Fibroblast of lung (primary cell): ENCODE measurements around the gene TEX52.

Experiments used
- CTCF ChIP-seq, 2 donors: IDR thresholded peaks in 1 of 2; conservative IDR thresholded peaks in 1 of 2; 1 replicate in 1 of 2; 2 replicates in 1 of 2; pipeline ENCODE4 v1.5.1; 2011 to 2012; ENCODE audit warnings: low read length in 2 of 2, control low read depth in 1 of 2, inconsistent platforms in 1 of 2, low read depth in 1 of 2, mild to moderate bottlenecking in 1 of 2
- EZH2 ChIP-seq: IDR thresholded peaks from 2 replicates; pipeline ENCODE4 v1.5.1; 2012; ENCODE audit warnings: low read length, control low read depth, mild to moderate bottlenecking; ENCODE audit errors: missing control alignments

DNA sequence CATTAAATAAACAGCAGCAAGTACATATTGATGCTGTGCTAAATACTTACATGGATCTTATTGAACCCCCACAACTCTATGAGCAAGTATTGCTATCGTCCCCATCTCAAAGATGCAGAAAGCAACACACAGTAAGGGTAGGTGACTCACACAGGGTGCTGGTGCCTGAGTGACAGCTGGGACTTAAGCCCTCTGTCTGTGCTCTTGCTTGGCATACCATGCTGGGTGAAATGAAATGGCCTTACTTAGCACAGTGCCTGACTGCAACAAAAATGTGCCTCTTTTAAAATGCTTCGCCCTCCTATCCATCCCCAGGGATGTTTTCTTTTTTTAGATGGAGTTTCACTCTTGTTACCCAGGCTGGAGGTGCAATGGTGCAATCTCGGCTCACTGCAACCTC is 788 bp downstream of the TEX52 start:
- TF ChIP-seq CTCF (conservative IDR thresholded peaks at IDR 0.05 in 1 of 2, IDR thresholded peaks at IDR 0.05 in 1 of 2; ENCODE audit: low read depth in 1 of 2, low read length in 2 of 2) (no peak), EZH2 (no peak)
